Jurkat, Clone E6-1 (cell line): ENCODE results near the gene ZNF609.

Experiments used
- DNase-seq: peaks from one replicate; pipeline ENCODE4 v3.0.0-alpha.2; 2011; ENCODE audit warnings: low read depth, low spot score
- H3K4me3 ChIP-seq: 2 replicates; pipeline ENCODE4 v1.5.1; 2011; ENCODE audit warnings: mild to moderate bottlenecking, low read length, control low read depth, moderate library complexity

ZNF609 gene

DNA sequence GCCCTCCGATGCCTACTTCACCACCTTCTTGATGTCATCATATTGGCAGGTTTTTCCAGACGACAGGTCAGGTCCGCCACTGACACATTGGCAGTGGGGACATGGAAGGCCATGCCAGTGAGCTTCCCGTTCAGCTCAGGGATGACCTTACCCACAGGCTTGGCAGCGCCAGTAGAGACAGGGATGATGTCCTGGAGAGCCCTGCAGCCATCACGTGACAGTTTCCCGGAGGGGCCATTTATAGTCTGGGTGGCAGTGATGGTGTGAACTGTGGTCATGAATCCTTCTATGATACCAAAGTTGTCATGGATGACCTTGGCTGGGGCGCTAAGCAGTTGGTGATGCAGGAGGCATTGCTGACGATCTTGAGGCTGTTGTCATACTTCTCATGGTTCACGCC, 68.5 kb downstream of the ZNF609 start:
- no peak for DNase-seq
- H3K4me3 ChIP-seq, result no peak overlapping the region

DNA sequence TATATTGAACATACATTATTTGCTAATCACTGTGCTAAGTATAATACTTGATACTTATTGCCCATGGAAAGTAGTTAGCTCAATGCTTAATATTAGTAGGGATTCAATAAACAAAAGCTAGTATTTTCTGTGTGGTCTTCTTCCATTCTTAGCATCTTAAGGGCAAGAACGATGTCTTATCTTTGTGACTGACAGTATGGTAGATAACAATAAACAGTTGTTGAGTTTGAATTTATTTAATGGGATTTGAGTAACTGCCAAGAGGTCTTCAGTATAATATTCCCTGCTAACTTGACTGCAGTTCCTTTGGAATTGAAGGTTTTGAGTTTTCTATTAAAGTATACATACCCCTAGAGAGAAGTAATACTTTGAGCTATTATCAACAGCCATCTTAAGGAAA, 70.1 kb downstream of the ZNF609 start:
- no peak for DNase-seq
- H3K4me3 ChIP-seq, result no peak overlapping the region

DNA sequence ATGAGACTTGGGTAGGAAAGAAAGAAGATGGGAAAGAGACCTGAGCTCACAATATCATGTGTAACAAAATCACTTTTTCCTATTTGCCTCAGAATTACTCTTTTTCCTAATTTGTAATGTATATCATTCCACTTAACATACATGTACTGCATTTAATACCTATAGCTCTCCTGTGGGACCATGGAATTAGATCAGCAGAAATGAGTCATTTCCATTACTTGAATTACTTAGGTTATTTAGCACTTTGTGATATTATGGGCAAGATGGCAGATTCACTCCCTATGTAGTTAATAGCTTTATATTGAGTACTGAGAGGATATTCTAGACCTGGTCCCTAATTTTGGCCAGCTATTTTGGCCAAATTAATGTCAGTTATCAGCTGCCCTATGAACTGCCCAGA, 70.5 kb downstream of the ZNF609 start:
- DNase-seq, result no peak
- H3K4me3 ChIP-seq, result no peak overlapping the region

DNA sequence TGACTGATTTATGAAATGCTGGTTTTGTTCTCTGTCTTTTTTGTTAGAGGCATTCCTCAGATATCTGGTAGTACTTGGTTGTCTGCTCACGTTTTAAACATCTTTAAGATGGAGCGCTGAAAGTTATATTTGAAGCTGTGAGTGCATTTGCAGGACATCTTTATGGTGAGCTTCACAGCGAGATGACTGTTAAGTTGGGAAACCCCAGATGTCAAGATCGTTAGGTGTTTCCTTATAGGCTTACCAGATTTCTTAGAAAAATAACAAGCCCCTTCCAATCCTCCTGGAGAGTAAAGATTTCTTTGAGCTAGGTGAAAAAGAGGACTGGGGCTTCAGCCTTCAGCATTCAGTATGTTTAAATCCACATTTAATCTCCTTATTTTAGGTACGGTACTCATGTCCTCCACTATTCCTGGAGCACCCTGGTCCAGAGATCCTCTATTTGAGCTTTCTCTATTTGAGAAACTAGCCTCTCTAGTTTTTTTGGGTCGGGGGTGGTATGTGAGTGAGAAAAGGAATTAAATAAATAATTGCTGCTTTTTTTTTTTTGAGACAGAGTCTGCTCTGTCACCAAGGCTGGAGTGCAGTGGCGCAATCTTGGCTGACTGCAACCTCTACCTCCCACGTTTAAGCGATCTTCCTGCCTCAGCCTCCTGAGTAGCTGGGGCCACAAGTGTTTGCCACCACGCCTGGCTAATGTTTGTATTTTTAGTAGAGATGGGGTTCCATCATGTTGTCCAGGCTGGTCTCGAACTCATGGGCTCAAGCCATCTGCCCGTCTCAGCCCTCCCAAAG, 72.3 kb downstream of the ZNF609 start:
- no peak for DNase-seq
- H3K4me3 ChIP-seq, result no peak overlapping the region

DNA sequence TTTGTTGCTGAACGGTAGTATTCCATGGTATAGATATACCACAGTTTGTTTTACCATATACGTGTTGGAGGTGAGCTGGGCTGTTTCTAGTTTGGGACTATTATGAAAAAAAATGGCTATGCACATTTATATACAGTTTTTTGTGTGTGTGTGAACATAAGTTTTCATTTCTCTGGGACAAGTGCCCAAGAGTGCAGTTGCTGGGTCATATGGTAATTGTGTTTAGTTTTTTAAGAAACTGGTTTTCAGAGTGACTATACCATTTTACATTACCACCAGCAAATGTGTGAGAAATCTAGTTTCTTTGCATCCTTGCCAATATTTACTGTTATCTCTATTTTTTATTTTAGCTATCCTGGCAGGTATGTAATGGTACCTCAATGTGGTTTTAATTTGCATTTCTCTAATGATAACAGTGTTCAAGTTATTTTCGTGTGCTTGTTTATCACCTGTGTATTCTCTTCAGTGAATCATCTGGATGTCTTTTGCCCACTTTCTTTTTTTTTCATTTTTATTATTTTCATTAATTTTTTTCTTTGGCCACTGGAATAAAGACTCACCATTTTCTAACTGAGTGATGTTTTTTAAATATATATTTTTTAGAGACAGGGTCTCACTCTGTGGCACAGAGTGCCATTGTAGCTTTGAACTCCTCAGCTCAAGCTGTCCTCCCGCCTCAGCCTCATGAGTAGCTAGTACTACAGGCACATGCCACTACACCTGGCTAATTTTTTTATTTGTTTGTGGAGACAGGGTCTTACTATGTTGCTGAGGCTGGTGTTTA, 75.3 kb downstream of the ZNF609 start:
- no peak for DNase-seq
- no peak overlapping the region for H3K4me3 ChIP-seq

DNA sequence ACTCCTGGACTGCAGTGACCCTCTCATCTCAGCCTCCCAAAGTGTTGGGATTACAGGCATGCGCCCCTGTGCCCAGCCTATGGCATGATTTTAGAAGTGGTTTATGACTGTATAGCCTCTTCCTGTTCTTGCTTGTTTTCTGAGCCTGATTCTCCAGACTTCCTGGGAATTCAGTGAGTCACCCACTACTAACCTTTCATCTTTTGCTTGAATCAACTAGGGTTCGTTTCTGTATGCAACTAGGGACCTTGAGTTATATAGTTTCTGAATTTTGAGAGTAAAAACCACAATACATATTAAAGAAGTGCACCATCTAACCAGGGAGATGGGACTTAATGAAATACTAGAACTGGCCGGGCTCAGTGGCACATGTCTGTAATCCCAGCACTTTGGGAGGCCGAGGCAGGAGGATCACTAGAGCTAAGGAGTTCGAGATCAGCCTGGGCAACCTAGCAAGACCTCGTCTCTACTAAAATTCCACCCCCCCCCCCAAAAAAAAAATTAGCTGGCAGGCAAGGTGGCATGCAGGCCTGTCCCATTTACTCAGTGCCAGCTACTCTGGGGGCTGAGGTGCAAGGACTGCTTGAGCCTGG, 76.0 kb downstream of the ZNF609 start:
- H3K4me3 ChIP-seq, result no peak overlapping the region
- no peak for DNase-seq

DNA sequence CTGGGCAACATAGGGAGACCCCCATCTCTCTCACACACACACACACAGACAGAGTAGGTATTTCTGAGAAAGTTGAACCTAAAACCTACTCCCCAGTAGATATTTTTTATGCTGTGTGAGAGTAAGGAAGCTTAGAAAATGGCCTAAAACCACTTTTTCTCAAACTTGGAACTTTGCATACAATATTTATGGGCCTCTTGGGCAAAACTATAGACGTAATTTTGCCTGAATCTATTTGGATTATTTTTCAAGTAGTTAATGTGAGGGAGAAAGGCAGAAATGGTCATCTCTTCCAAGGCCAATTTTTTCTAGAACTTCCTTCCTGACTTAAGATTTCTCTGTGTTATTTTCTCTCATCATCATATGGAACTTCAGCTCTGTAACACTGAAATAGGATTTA, 81.7 kb downstream of the ZNF609 start:
- H3K4me3 ChIP-seq, result no peak overlapping the region
- no peak for DNase-seq

DNA sequence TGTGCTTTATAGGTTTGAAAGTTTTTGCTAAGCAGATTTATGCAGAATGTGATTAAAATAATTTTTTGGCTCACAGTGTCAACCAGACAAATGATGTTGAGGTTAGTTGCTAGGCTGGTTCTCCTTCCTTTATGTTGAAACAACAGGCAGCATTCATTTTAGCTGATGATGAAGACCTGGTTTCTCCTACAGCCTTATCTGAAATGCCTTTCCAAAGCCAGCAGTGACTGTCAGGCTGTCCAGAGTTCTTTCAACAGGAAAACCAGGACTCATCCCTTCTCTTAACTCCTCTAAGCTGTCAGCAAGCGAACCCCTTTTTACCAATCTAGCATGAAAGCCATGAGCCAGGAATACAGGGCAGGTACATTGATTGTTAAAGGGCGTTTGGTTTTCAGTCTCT, 84.1 kb downstream of the ZNF609 start:
- no peak for DNase-seq
- no peak overlapping the region for H3K4me3 ChIP-seq

DNA sequence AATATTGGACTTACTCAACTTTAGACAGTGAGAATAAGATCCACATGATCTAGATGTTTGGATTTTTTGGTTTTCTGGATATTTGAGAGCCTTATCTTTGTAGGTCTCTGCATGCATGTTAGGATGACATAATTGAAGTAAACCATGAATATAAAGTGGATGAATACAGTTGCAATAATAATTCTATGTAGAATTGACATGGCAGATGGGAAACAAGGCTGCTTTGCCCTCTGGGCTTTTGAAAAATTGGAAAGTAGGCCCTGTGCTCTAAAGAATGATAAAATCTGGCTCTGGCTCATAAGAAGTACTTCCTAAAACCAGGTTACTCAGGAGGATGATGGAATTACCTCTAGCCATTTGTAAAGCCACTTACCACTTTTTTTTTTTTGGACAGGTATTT, 86.9 kb downstream of the ZNF609 start:
- no peak overlapping the region for H3K4me3 ChIP-seq
- no peak for DNase-seq

DNA sequence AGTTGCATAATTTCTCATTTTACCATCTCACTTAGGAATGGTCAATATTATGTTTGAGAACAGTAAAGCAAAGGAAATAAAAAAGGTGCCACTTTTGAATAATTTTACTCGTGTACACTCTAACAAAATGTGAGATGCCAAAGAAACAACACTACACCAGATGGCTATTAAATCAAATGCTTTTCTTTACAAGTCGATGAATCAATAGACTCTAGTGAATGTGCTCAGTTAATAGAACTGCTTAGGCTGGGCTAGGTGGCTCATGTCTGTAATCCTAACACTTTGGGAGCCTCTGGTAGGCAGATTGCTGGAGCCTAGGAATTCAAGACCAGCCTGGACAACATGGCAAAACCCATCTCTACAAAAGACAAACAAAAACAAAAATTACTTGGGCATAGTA, 87.9 kb downstream of the ZNF609 start:
- no peak for DNase-seq
- H3K4me3 ChIP-seq, result no peak overlapping the region

DNA sequence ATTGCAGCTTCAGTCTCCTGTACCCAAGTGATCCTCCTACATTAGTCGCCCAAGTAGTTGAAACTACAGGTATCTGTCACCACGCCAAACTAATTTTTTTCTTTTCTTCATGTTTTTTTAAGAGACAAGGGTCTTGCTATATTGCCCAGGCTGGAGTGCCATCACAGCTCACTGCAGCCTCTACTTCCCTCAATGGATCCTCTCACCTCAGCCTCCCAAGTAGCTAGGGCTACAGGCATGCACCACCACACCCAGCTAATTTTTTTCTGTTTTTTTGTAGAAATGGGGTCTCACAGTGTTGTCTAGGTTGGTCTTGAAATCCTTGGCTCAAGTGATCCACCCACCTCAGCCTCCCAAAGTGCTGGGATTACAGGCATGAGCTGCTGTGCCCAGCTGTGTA, 89.5 kb downstream of the ZNF609 start:
- DNase-seq, result no peak
- no peak overlapping the region for H3K4me3 ChIP-seq

DNA sequence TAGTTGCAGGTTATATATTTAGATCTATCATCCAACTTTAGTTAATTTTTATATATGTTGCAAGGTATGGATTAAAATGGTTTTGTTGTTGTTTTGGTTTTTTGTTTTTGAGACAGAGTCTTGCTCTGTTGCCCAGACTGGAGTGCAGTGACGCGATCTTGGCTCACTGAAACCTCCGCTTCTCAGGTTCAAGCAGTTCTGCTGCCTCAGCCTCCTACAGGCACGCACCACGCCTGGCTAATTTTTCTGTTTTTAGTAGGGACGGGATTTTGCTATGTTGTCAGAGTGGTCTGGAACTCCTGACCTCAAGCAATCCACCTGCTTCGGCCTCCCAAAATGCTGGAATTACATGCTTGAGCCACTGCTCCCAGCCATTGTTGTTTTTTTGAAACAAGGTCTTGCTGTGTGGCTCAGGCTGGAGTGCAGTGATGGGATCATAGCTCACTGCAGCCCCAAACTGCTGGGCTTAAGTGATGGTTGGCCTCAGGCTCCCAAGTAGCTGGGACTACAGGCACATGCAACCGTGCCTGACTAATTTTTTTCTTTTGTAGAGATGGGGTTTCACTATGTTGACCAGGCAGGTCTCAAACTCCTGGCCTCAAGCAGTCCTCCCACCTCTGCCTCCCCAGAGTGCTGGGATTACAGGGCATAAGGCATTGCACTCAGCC, 92.0 kb downstream of the ZNF609 start:
- DNase-seq, result no peak
- no peak overlapping the region for H3K4me3 ChIP-seq

DNA sequence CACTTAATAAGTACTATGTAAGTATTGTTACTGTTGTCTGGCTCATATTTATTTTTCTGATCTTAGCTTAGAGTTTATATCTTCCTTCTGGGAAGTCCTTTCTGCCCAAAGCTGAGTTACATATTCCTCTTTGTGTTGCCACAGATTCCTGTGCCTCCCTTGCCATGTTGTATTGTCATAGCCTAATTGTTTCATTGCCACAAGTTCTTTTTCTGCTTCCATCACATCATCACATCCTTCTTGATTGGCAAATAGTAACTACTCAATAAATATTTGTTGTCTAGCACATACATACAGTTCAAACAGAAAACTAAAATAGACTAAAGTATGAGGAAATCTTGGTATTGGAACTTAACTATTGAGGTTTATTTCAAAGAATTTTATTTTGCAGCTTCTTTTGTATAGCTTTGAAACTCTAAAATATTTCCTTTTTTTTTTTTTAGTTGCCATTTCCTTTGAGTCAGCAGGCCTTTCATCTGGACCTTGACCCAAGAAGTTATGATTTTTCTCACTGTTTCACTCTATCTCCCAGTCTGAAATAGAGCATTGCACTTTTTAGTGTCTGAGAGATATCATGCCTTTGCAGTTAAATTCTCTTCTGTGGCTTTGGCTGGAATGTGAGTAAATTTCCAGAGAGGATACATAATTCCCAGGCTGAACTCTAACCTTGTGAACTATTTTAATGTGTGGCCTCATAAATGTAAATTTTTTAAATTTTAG, 98.2 kb downstream of the ZNF609 start:
- no peak for DNase-seq
- H3K4me3 ChIP-seq, result no peak overlapping the region

DNA sequence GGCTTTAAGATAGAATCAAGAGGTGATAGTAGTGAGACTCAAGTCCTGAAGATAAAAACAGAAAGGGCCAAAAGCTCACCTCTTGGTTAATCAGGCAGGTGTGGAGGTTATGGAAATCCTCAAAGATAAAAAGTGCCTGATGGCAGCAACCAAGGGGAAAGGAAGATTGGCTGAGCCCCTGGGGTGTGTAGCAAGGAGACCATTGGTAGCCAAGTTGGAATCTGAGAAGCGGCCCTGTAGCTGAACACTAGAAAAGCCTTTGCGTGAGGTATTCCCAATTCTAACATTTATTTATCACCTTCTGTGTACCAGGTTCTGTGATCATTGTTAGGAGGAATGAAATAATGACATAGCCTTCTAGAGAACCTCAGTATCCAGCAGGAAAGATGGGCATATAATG, 98.9 kb downstream of the ZNF609 start:
- no peak for DNase-seq
- no peak overlapping the region for H3K4me3 ChIP-seq

DNA sequence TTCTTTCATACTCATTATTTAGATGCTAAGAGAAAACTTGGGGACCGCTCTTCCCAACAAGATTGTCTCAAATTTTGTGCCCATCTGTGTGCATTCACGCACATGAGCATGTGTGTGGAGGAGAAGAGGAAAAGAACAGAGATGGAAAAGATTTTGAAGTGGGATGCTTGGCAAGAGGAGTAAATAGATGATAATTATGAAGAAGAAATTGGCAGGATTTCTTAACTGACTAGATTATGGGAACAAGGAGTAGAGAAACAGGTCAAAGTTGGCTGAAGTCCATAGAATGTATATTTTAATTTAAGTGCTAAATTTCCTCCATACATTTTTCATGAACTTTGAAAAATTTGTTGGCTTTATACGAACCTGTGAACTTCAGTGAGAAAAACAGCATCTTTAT, 100.1 kb downstream of the ZNF609 start:
- no peak overlapping the region for H3K4me3 ChIP-seq
- no peak for DNase-seq

DNA sequence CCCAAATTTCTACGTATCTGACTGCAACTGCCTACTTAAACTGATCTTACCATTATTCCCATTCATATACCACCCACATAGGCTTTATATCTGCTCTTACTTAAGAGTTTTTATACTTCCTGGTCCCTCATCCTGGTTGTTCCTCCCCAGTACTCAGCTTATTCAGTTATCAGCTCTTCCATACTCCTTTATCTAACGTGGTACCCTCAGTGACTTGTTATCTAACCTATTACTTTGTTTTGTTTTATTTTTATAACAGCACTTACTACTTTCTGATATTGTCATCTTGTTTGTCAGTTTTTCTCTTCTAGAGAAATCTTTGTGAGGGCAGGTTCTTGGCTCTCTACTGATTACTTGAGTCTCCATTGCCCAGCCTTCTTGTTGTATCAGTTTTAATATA, 100.6 kb downstream of the ZNF609 start:
- no peak for DNase-seq
- H3K4me3 ChIP-seq, result no peak overlapping the region

DNA sequence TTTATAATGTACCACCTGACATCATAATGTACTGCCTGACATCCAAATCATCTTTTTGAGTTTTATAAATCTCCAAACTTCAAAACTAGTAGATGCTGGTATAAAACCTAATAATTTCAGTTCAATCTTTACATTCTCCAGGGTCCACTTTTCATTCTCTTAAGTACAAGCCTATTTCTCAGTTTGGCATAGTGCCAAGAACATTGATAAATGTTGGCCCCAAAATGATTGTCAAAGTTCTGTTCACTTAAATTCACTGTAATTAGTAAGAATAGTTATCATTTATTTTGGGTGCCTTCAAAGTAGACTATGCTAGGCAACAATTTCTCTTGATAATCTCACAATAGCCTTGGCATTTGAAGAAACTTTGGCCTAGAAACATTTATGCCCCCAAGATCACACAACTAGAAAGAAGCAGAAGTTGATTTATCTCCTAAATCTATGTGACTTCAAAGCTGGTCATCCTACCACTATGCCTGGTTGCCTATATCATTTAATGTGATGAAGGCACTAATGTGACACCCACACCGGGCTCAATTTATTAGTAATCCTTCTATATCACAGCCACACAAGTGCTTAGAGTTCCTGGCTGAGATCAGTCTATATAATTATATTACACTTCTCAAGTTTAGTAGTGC, 101.7 kb downstream of the ZNF609 start:
- no peak overlapping the region for H3K4me3 ChIP-seq
- DNase-seq, result no peak

DNA sequence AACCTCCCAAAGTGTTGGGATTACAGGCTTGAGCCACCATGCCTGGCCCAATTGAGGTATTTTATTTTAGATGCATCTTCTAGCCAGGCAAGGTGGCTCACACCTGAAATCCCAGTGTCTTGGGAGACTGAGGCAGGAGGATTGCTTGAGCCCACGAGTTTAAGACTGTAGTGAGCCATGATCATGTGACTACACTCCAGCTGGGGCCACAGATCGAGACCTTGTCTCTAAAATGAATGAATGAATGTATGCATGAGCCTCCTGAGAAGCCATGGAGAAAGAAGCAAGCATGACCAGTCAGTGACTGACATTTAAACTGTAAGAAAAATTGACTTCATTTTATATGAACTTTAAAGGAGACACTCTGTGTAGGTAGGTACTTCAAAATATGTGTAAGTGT, 105.7 kb downstream of the ZNF609 start:
- H3K4me3 ChIP-seq, result no peak overlapping the region
- no peak for DNase-seq
